HepG2 (cell line): ENCODE results near the gene CCN2. TPM values are rescaled to one million over a fixed set of nuclear protein-coding genes. Genes with fewer than 3 reads are reported as not detected.

Source experiments
- ATM ChIP-seq: fragments of 450-650 bp; IDR thresholded peaks from 2 replicates; pipeline ENCODE4 v1.7.1; 2017; ENCODE audit warnings: mild to moderate bottlenecking, borderline replicate concordance
- CEBPZ ChIP-seq: IDR thresholded peaks from 2 replicates; pipeline ENCODE4 v1.6.1; 2012; ENCODE audit warnings: low read length, improper control_type of control experiment
- EZH2 ChIP-seq: conservative IDR thresholded peaks from 2 replicates; pipeline ENCODE4 v1.6.1; 2012; ENCODE audit warnings: mild to moderate bottlenecking, low read depth, low read length, moderate library complexity
- GATA4 ChIP-seq: sonication (generic); IDR thresholded peaks from 2 replicates; pipeline ENCODE4 v1.6.1; 2016; ENCODE audit warnings: antibody characterized with exemption, low read depth, borderline replicate concordance
- HDAC1 ChIP-seq: sonication (generic); formaldehyde crosslinking; IDR thresholded peaks from 2 replicates; pipeline ENCODE4 v1.5.1; 2020; ENCODE audit warnings: mild to moderate bottlenecking, missing genetic modification reagents
- HDAC2 ChIP-seq: sonication (generic); formaldehyde crosslinking; IDR thresholded peaks from 2 replicates; pipeline ENCODE4 v1.4.0; 2020; ENCODE audit warnings: missing genetic modification reagents
- IKZF5 ChIP-seq: IDR thresholded peaks from 2 replicates; pipeline ENCODE4 v1.6.1; 2018; ENCODE audit warnings: missing genetic modification reagents, mild to moderate bottlenecking, missing compliant biosample characterization
- KLF15 ChIP-seq: sonication (generic); formaldehyde crosslinking; IDR thresholded peaks from 2 replicates; pipeline ENCODE4 v1.8.1; 2023; ENCODE audit warnings: borderline replicate concordance, mild to moderate bottlenecking, inconsistent platforms, missing genetic modification reagents, mixed read lengths
- NFATC3 ChIP-seq: sonication (generic); formaldehyde crosslinking; IDR thresholded peaks from 2 replicates; pipeline ENCODE4 v1.5.1; 2020; ENCODE audit warnings: mild to moderate bottlenecking, missing genetic modification reagents
- NR3C1 ChIP-seq: sonication (generic); formaldehyde crosslinking; IDR thresholded peaks from 2 replicates; pipeline ENCODE4 v1.4.0; 2020; ENCODE audit warnings: missing genetic modification reagents
- NRL ChIP-seq: sonication (generic); formaldehyde crosslinking; IDR thresholded peaks from 2 replicates; pipeline ENCODE4 v1.5.0; 2020; ENCODE audit warnings: missing genetic modification reagents, mild to moderate bottlenecking, moderate library complexity, borderline replicate concordance
- PCBP2 ChIP-seq: fragments of 200-400 bp; formaldehyde crosslinking; optimal IDR thresholded peaks from 2 replicates; pipeline ENCODE3; 2018; ENCODE audit warnings: low read length, low read depth; ENCODE audit not compliant: poor library complexity, severe bottlenecking
- PHF5A ChIP-seq: IDR thresholded peaks from one replicate; pipeline ENCODE4 v1.6.1; 2018; ENCODE audit warnings: low read depth, missing genetic modification reagents; ENCODE audit not compliant: unreplicated experiment
- SCMH1 ChIP-seq: sonication (generic); formaldehyde crosslinking; IDR thresholded peaks from 2 replicates; pipeline ENCODE4 v1.9.0; 2021; ENCODE audit warnings: missing genetic modification reagents, mild to moderate bottlenecking, borderline replicate concordance
- SETDB1 ChIP-seq: sonication (generic); formaldehyde crosslinking; IDR thresholded peaks from 2 replicates; pipeline ENCODE4 v1.5.1; 2020; ENCODE audit warnings: missing genetic modification reagents, mild to moderate bottlenecking, borderline replicate concordance
- SIX4 ChIP-seq: sonication (generic); formaldehyde crosslinking; IDR thresholded peaks from 2 replicates; pipeline ENCODE4 v1.4.0; 2020; ENCODE audit warnings: missing genetic modification reagents
- SP140L ChIP-seq: sonication (generic); formaldehyde crosslinking; IDR thresholded peaks from 2 replicates; pipeline ENCODE4 v1.4.0; 2020; ENCODE audit warnings: missing genetic modification reagents, borderline replicate concordance
- SSRP1 ChIP-seq: IDR thresholded peaks from 2 replicates; pipeline ENCODE4 v1.6.1; 2016; ENCODE audit warnings: control low read depth
- TFE3 ChIP-seq: IDR thresholded peaks from 2 replicates; pipeline ENCODE4 v1.6.1; 2016
- ZBTB46 ChIP-seq: sonication (generic); formaldehyde crosslinking; IDR thresholded peaks from 2 replicates; pipeline ENCODE4 v1.4.0; 2020; ENCODE audit warnings: mild to moderate bottlenecking, missing genetic modification reagents, borderline replicate concordance
- ZEB1 ChIP-seq: IDR thresholded peaks from 2 replicates; pipeline ENCODE4 v1.6.1; 2012; ENCODE audit warnings: mild to moderate bottlenecking, low read depth, inconsistent platforms; ENCODE audit not compliant: insufficient replicate concordance
- ZNF790 ChIP-seq: sonication (generic); formaldehyde crosslinking; IDR thresholded peaks from 2 replicates; pipeline ENCODE4 v1.8.0; 2022; ENCODE audit warnings: missing genetic modification reagents, mild to moderate bottlenecking, borderline replicate concordance
- polyA plus RNA-seq, 8 experiments: library from polyadenylated mRNA; depleted of rRNA in 3 of 8; stranded (reverse) in 7 of 8; unstranded in 1 of 8; fragments of >200 nt; fragmentation: Illumina TruSeq in 4 of 8; extraction: Trizol in 4 of 8; gene quantifications; 2 replicates each; pipeline versions ENCODE4 v1.2.1 to v1.2.3, GENCODE V29; 2011 to 2016; ENCODE audit warnings: low read depth in 4 of 8, missing spikeins in 1 of 8, mixed read lengths in 1 of 8; ENCODE audit not compliant: insufficient read depth in 1 of 8
- total RNA-seq, 5 experiments: library from RNA; depleted of rRNA; stranded (reverse); fragments of >200 nt; fragmentation: Illumina TruSeq; extraction: Trizol; gene quantifications; 2 replicates each; pipeline ENCODE4 v1.2.3, GENCODE V29; 2016; ENCODE audit warnings: low read depth in 1 of 5

The CCN2 gene
- total and polyA plus RNA-seq, 2 of the 13 experiments (the other 11 are each of a cell fraction or from before 2014, with no cell fraction given), result 34.7 to 316 TPM

- TF ChIP-seq HDAC2 (CRISPR knock-in tag) (peak; percentile 99), ZBTB46 (CRISPR knock-in tag) (0 out of 2 replicates have a peak, but pooled peaks have one; percentile 56), NRL (CRISPR knock-in tag) (no peak), SP140L (0 out of 2 replicates have a peak, but pooled peaks have one; percentile 90), PCBP2 (no peak), GATA4 (peak; percentile 71; the same call in 1 of the 2 replicates), TFE3 (CRISPR knock-in tag) (peak; percentile 77), ZEB1 (peak; percentile 82), ZNF790 (CRISPR knock-in tag) (no peak), CEBPZ (no peak), KLF15 (CRISPR knock-in tag) (no peak; the same call in 1 of the 2 replicates), SIX4 (CRISPR knock-in tag) (peak; percentile 80), PHF5A (CRISPR knock-in tag) (peak; percentile 83), NFATC3 (CRISPR knock-in tag) (no peak), SETDB1 (CRISPR knock-in tag) (no peak), IKZF5 (CRISPR knock-in tag) (peak; percentile 96), SSRP1 (peak; percentile 94), NR3C1 (no peak), SCMH1 (CRISPR knock-in tag) (no peak), HDAC1 (CRISPR knock-in tag) (peak; percentile 97), EZH2 (no peak), ATM (no peak)
These were observed 13.2 kb downstream of the CCN2 start (continued) for GRCh38 chr6:131937703-131938631.
